ENCODE data around the gene C2orf15.

GRCh38 chr2:99112617-99113016, 28.9 kb upstream of the C2orf15 start:
- TF ChIP-seq, protein P1, sequence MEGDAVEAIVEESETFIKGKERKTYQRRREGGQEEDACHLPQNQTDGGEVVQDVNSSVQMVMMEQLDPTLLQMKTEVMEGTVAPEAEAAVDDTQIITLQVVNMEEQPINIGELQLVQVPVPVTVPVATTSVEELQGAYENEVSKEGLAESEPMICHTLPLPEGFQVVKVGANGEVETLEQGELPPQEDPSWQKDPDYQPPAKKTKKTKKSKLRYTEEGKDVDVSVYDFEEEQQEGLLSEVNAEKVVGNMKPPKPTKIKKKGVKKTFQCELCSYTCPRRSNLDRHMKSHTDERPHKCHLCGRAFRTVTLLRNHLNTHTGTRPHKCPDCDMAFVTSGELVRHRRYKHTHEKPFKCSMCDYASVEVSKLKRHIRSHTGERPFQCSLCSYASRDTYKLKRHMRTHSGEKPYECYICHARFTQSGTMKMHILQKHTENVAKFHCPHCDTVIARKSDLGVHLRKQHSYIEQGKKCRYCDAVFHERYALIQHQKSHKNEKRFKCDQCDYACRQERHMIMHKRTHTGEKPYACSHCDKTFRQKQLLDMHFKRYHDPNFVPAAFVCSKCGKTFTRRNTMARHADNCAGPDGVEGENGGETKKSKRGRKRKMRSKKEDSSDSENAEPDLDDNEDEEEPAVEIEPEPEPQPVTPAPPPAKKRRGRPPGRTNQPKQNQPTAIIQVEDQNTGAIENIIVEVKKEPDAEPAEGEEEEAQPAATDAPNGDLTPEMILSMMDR (IDR thresholded peaks at IDR 0.05), result no peak
- TF ChIP-seq POLR2A (IDR thresholded peaks at IDR 0.05), result no peak

Data from lower leg skin (tissue), 3 donors.